ENCODE data around the gene BRMS1.

DNA sequence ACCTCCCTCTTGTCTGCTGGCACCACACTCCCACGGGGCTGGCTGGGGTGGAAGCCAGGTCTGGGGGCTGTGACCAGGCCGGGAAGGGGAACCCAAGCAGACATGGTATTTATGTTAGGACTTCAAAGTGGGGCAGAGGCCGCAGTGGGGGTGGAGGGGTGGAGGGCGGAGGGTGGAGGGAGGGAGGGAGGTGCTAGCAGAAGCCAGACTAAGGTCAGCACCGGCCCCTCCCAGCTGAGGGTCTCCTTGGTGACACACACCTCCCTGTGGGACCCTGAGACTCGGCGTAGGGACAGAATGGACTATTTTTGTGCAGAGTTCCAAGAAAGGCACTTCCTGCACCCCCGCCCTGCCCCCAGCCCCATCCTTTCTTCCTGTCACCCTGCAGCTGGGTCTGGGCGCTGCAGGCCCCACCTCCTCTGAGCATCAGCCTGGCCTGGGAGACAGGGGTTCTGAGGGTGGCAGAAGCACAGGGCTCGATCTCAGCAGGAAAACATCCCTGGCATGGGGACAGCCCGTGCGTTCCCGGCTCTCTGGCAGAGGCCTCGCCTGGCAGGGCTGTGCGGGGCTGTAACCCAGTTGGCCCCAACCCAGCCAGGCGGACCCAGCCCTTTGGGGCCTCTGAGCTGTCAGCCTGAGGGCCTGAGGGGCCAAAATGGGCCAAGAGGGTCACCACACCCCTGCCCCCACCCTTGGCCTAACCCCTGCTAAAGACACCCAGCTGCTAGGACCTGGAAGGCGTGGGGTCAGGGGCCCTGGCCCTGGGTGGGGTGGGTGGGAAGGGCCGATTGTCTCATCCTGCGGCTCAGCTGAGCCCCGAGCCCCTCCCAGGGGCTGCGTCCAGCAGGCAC is 18.4 kb downstream of the BRMS1 start:
- TF ChIP-seq CTCF (IDR thresholded peaks at IDR 0.05; ENCODE audit: low read length) (no peak), EZH2 (optimal IDR thresholded peaks at IDR 0.05; ENCODE audit: low read depth, low read length) (no peak), EZH2phosphoT487 (IDR thresholded peaks at IDR 0.05; ENCODE audit: low read length) (no peak)

Measured in MM.1S (cell line).